H1 (cell line): Measurements from ENCODE around the gene PRDM10. TPM values are rescaled to one million over a fixed set of nuclear protein-coding genes. Genes with fewer than 3 reads are reported as not detected.

ENCODE experiments used
- CTCF ChIA-PET: fragments of 300-600 bp; sonication (Branson Sonifier 250); formaldehyde crosslinking; loops from one replicate; lab custom pipeline; 2021; ENCODE audit not compliant: partially characterized antibody; lab: Charles Lee
- POLR2A ChIA-PET: fragments of 300-600 bp; sonication (Branson Sonifier 250); formaldehyde crosslinking; loops from one replicate; lab custom pipeline; 2021; ENCODE audit warnings: inconsistent platforms; ENCODE audit not compliant: partially characterized antibody; lab: Charles Lee
- DNase-seq, 2 experiments: peaks; one replicate each; pipeline versions ENCODE4 v3.0.0 to v3.0.0-alpha.2; 2010 to 2022; ENCODE audit warnings: low spot score in 2 of 2, low read depth in 1 of 2, mixed read lengths in 1 of 2
- FAIRE-seq: peaks from 2 replicates; lab custom pipeline; 2011; peaks lifted over from hg19 to GRCh38; lab: Jason Lieb, UNC
- H2AFZ ChIP-seq: 2 replicates; pipeline ENCODE4 v1.8.1; 2012; ENCODE audit warnings: low read length, inconsistent platforms
- H2AK5ac ChIP-seq: 2 replicates; pipeline ENCODE4 v1.6.1; 2013; ENCODE audit warnings: low read depth, low read length
- H2BK120ac ChIP-seq: replicated peaks from 2 replicates; pipeline ENCODE3; 2013; ENCODE audit warnings: low read depth, low read length, inconsistent platforms
- H2BK12ac ChIP-seq: 2 replicates; pipeline ENCODE4 v1.6.1; 2013; ENCODE audit warnings: low read depth, low read length
- H2BK15ac ChIP-seq: 2 replicates; pipeline ENCODE4 v1.6.1; 2013; ENCODE audit warnings: low read length
- H2BK20ac ChIP-seq: 2 replicates; pipeline ENCODE4 v1.6.1; 2013; ENCODE audit warnings: low read length
- H2BK5ac ChIP-seq: 2 replicates; pipeline ENCODE4 v1.6.1; 2013; ENCODE audit warnings: low read depth, low read length
- H3K14ac ChIP-seq: 2 replicates; pipeline ENCODE4 v1.6.1; 2013; ENCODE audit warnings: inconsistent platforms; ENCODE audit not compliant: insufficient read length
- H3K18ac ChIP-seq: 2 replicates; pipeline ENCODE4 v1.6.1; 2013; ENCODE audit warnings: low read length; ENCODE audit errors: extremely low read depth
- H3K23ac ChIP-seq: 2 replicates; pipeline ENCODE4 v1.6.1; 2013; ENCODE audit warnings: inconsistent platforms; ENCODE audit not compliant: insufficient read length
- H3K23me2 ChIP-seq: 2 replicates; pipeline ENCODE4 v1.6.1; 2013; ENCODE audit warnings: low read depth, low read length
- H3K27ac ChIP-seq: 2 replicates; pipeline ENCODE4 v1.6.1; 2011; ENCODE audit warnings: low read depth, low read length, inconsistent platforms
- H3K27me3 ChIP-seq, 4 experiments: replicated peaks in 1 of 4; 1 replicate in 1 of 4; 2 replicates in 3 of 4; pipeline versions ENCODE4 v1.6.1 to v1.8.1; 2011 to 2013; ENCODE audit warnings: low read length in 3 of 4, mild to moderate bottlenecking in 3 of 4, inconsistent platforms in 2 of 4, mixed read lengths in 2 of 4, moderate library complexity in 1 of 4; ENCODE audit not compliant: control insufficient read depth in 3 of 4, insufficient read depth in 3 of 4; ENCODE audit errors: extremely low read depth in 1 of 4
- H3K36me3 ChIP-seq, 4 experiments: 2 replicates each; pipeline versions ENCODE4 v1.6.1 to v1.8.1; 2011 to 2013; ENCODE audit warnings: mild to moderate bottlenecking in 4 of 4, low read length in 3 of 4, moderate library complexity in 2 of 4, control low read depth in 1 of 4, inconsistent platforms in 1 of 4; ENCODE audit not compliant: insufficient read depth in 4 of 4, control insufficient read depth in 2 of 4
- H3K4ac ChIP-seq: replicated peaks from 2 replicates; pipeline ENCODE3; 2013; ENCODE audit warnings: low read length, low read depth, mixed read lengths, inconsistent platforms; ENCODE audit not compliant: insufficient read length
- H3K4me1 ChIP-seq, 4 experiments: replicated peaks in 1 of 4; 1 replicate in 1 of 4; 2 replicates in 3 of 4; pipeline versions ENCODE4 v1.6.1 to v1.8.1; 2011 to 2013; ENCODE audit warnings: low read length in 3 of 4, inconsistent platforms in 2 of 4, mixed read lengths in 1 of 4; ENCODE audit not compliant: insufficient read depth in 4 of 4, control insufficient read depth in 3 of 4
- H3K4me2 ChIP-seq, 2 experiments: 2 replicates each; pipeline versions ENCODE4 v1.6.1 to v1.8.1; 2011 to 2013; ENCODE audit warnings: low read depth in 2 of 2, low read length in 2 of 2, control low read depth in 1 of 2, inconsistent platforms in 1 of 2, mild to moderate bottlenecking in 1 of 2; ENCODE audit not compliant: insufficient read depth in 1 of 2
- H3K4me3 ChIP-seq, 4 experiments: fragments of 200-600, 300-600 bp in 1 of 4; sonication (generic), shearing (Covaris generic), sonication (Bioruptor Twin) in 1 of 4; 2 replicates each; pipeline versions ENCODE4 v1.5.1 to v1.8.1; 2011 to 2016; ENCODE audit warnings: low read length in 4 of 4, low read depth in 3 of 4, control low read depth in 2 of 4, inconsistent platforms in 2 of 4, mild to moderate bottlenecking in 2 of 4, mixed read lengths in 1 of 4, moderate library complexity in 1 of 4; ENCODE audit not compliant: insufficient read depth in 2 of 4; ENCODE audit errors: extremely low read depth in 1 of 4
- H3K56ac ChIP-seq: replicated peaks from 2 replicates; pipeline ENCODE3; 2013; ENCODE audit warnings: low read depth, mild to moderate bottlenecking, mixed read lengths, low read length, inconsistent platforms; ENCODE audit not compliant: insufficient read length
- H3K79me1 ChIP-seq: 2 replicates; pipeline ENCODE4 v1.6.1; 2013; ENCODE audit warnings: low read depth, low read length, control low read depth
- H3K79me2 ChIP-seq, 2 experiments: 2 replicates each; pipeline versions ENCODE4 v1.6.1 to v1.8.1; 2012 to 2013; ENCODE audit warnings: low read length in 2 of 2, mild to moderate bottlenecking in 2 of 2, inconsistent platforms in 1 of 2; ENCODE audit not compliant: insufficient read depth in 2 of 2, control insufficient read depth in 1 of 2
- H3K9ac ChIP-seq, 4 experiments: replicated peaks in 1 of 4; 1 replicate in 1 of 4; 2 replicates in 3 of 4; pipeline versions ENCODE4 v1.6.1 to v1.8.1; 2011 to 2013; ENCODE audit warnings: low read depth in 3 of 4, low read length in 3 of 4, control low read depth in 2 of 4, mild to moderate bottlenecking in 2 of 4, moderate library complexity in 2 of 4, inconsistent platforms in 1 of 4; ENCODE audit errors: extremely low read depth in 1 of 4
- H3K9me3 ChIP-seq, 2 experiments: 2 replicates each; pipeline versions ENCODE4 v1.6.1 to v1.8.1; 2012 to 2013; ENCODE audit warnings: mild to moderate bottlenecking in 2 of 2, moderate library complexity in 2 of 2, control low read depth in 1 of 2, inconsistent platforms in 1 of 2, low read depth in 1 of 2, low read length in 1 of 2, mixed read lengths in 1 of 2; ENCODE audit not compliant: insufficient read depth in 2 of 2
- H4K20me1 ChIP-seq, 2 experiments: replicated peaks in 1 of 2; 2 replicates each; pipeline versions ENCODE3 to v1.8.1; 2011 to 2013; ENCODE audit warnings: inconsistent platforms in 2 of 2, low read length in 2 of 2, mild to moderate bottlenecking in 1 of 2; ENCODE audit not compliant: insufficient read depth in 2 of 2, control insufficient read depth in 1 of 2
- H4K5ac ChIP-seq: 2 replicates; pipeline ENCODE4 v1.6.1; 2013; ENCODE audit warnings: low read length, low read depth, mixed read lengths, inconsistent platforms; ENCODE audit not compliant: insufficient read length
- H4K8ac ChIP-seq: 2 replicates; pipeline ENCODE4 v1.8.0; 2013; ENCODE audit warnings: mild to moderate bottlenecking, moderate library complexity, low read length, inconsistent platforms; ENCODE audit not compliant: insufficient read depth; ENCODE audit errors: extremely low read depth
- H4K91ac ChIP-seq: replicated peaks from 2 replicates; pipeline ENCODE3; 2013; ENCODE audit warnings: low read length, mixed read lengths, inconsistent platforms; ENCODE audit not compliant: insufficient read length
- CHD1 ChIP-seq: IDR thresholded peaks from 2 replicates; pipeline ENCODE4 v1.6.1; 2012; ENCODE audit warnings: low read depth, low read length, improper control_type of control experiment
- CTBP2 ChIP-seq: IDR thresholded peaks from 2 replicates; pipeline ENCODE4 v1.7.0; 2011; ENCODE audit warnings: borderline replicate concordance, mild to moderate bottlenecking, moderate library complexity, mixed read lengths, low read length; ENCODE audit not compliant: insufficient read depth, insufficient read length
- EGR1 ChIP-seq: IDR thresholded peaks from 2 replicates; pipeline ENCODE4 v1.6.1; 2011; ENCODE audit warnings: low read depth, low read length, borderline replicate concordance
- EP300 ChIP-seq, 2 experiments: IDR thresholded peaks; 1 replicate in 1 of 2; 2 replicates in 1 of 2; pipeline ENCODE4 v1.6.1; 2011 to 2012; ENCODE audit warnings: low read depth in 2 of 2, low read length in 2 of 2, mild to moderate bottlenecking in 2 of 2, borderline replicate concordance in 1 of 2, inconsistent platforms in 1 of 2, moderate library complexity in 1 of 2
- GTF2F1 ChIP-seq: IDR thresholded peaks from 2 replicates; pipeline ENCODE4 v1.6.1; 2012; ENCODE audit warnings: low read depth, low read length, improper control_type of control experiment, borderline replicate concordance
- HDAC2 ChIP-seq, 2 experiments: fragments of 300-600 bp in 1 of 2; sonication (generic) in 1 of 2; IDR thresholded peaks; 2 replicates each; pipeline ENCODE4 v1.6.1; 2011 to 2012; ENCODE audit warnings: low read depth in 2 of 2, low read length in 2 of 2, mild to moderate bottlenecking in 2 of 2, moderate library complexity in 2 of 2, borderline replicate concordance in 1 of 2, inconsistent platforms in 1 of 2
- HDAC6 ChIP-seq: IDR thresholded peaks from one replicate; pipeline ENCODE4 v1.7.1; 2012; ENCODE audit warnings: low read depth, mild to moderate bottlenecking, inconsistent platforms, low read length, moderate library complexity
- JUND ChIP-seq: IDR thresholded peaks from 2 replicates; pipeline ENCODE4 v1.6.1; 2011; ENCODE audit warnings: mild to moderate bottlenecking, improper control_type of control experiment, low read length
- NRF1 ChIP-seq: IDR thresholded peaks from 2 replicates; pipeline ENCODE4 v1.6.1; 2011; ENCODE audit warnings: mild to moderate bottlenecking, low read depth, low read length, improper control_type of control experiment
- POLR2AphosphoS5 ChIP-seq: IDR thresholded peaks from 2 replicates; pipeline ENCODE4 v1.6.1; 2011; ENCODE audit warnings: low read depth, low read length
- SP4 ChIP-seq: IDR thresholded peaks from 2 replicates; pipeline ENCODE4 v1.6.1; 2012; ENCODE audit warnings: low read length, inconsistent platforms
- WGBS, 2 experiments: shearing (Covaris generic) in 1 of 2; methylation state at CpG; one replicate each; pipeline versions ENCODE4 v1.1.6 to v1.1.7; 2013 to 2015; ENCODE audit warnings: low lambda C conversion rate in 2 of 2, mixed read lengths in 2 of 2, inconsistent platforms in 1 of 2, low coverage in 1 of 2, missing lambda C conversion rate in 1 of 2; ENCODE audit not compliant: insufficient replicate concordance in 2 of 2, insufficient coverage in 1 of 2, insufficient read length in 1 of 2; ENCODE audit errors: extremely low coverage in 1 of 2, missing lambda C conversion rate in 1 of 2; 5-methylcytosine and 5-hydroxymethylcytosine counted together
- polyA plus RNA-seq, 7 experiments: library from polyadenylated mRNA; depleted of rRNA in 3 of 7; stranded (reverse) in 5 of 7; unstranded in 2 of 7; fragments of >200 nt in 5 of 7; fragments of 200-250 nt in 2 of 7; gene quantifications; 1 replicate in 5 of 7; 2 replicates in 1 of 7; 4 replicates in 1 of 7; pipeline versions ENCODE4 v1.2.1 to v1.2.3, GENCODE V29; 2011 to 2013; ENCODE audit warnings: missing spikeins in 2 of 7, mixed read lengths in 2 of 7
- total RNA-seq: library from RNA; stranded (reverse); fragmentation: NEBNext Ultra II Directional; extraction: Animal tissue kit (Norgen Biotek cat#: 25700); gene quantifications from 2 replicates; pipeline ENCODE4 v1.2.1, GENCODE V29; 2021

The PRDM10 gene
- total and polyA plus RNA-seq, 2 of the 8 experiments (the other 6 are each of a cell fraction or from before 2014, with no cell fraction given), result 15.5 to 19.2 TPM

GRCh38 chr11:129930296-129930695, 72.3 kb downstream of the PRDM10 start:
- no peak overlapping the region for H3K14ac ChIP-seq
- H3K36me3 ChIP-seq, result peaks cover 0 to 17% (median 10%) of the 10 kb centered on the region in 4 experiments; a peak in 5 of 8 replicates
- no peak overlapping the region for H4K91ac ChIP-seq
- no peak overlapping the region for H2AFZ ChIP-seq
- H4K5ac ChIP-seq, result no peak overlapping the region
- H4K20me1 ChIP-seq, result no peaks in the 10 kb centered on the region
- H2BK5ac ChIP-seq, result no peak overlapping the region
- no peak overlapping the region for H2AK5ac ChIP-seq
- DNase-seq, result no peak
- H3K4me1 ChIP-seq, result peaks cover 0 to 4% (median 2%) of the 10 kb centered on the region in 4 experiments; a peak in 4 of 7 replicates
- WGBS, 2 experiments, result 86% methylated on average over 6 of the region's 6 CpGs; no CpG with 5 or more reads in 1 of the 2 experiments
- TF ChIP-seq JUND (no peak), EP300 (IDR thresholded peaks at IDR 0.05; ENCODE audit: borderline replicate concordance in 1 of 2, low read depth in 2 of 2, low read length in 2 of 2) (no peak), NRF1 (no peak), EGR1 (no peak), POLR2AphosphoS5 (no peak), HDAC2 (IDR thresholded peaks at IDR 0.05; ENCODE audit: borderline replicate concordance in 1 of 2, low read depth in 2 of 2, low read length in 2 of 2) (no peak), HDAC6 (no peak), CTBP2 (no peak), SP4 (no peak), CHD1 (no peak), GTF2F1 (no peak)
- H2BK120ac ChIP-seq, result no peak overlapping the region
- H3K79me1 ChIP-seq, result no peaks in the 10 kb centered on the region
- no peak overlapping the region for H3K4ac ChIP-seq
- no peaks in the 10 kb centered on the region for H3K23me2 ChIP-seq
- H3K23ac ChIP-seq, result no peak overlapping the region
- no peak overlapping the region for H3K27ac ChIP-seq
- H3K27me3 ChIP-seq, result no peaks in the 10 kb centered on the region
- no peaks in the 10 kb centered on the region for H3K79me2 ChIP-seq
- no peak overlapping the region for H2BK12ac ChIP-seq
- no peak overlapping the region for H3K4me2 ChIP-seq
- no peak for FAIRE-seq
- no peak overlapping the region for H3K9ac ChIP-seq
- H3K4me3 ChIP-seq, result no peak overlapping the region
- H4K8ac ChIP-seq, result no peak overlapping the region
- ChIA-PET POLR2A (no interaction called here), CTCF (interaction anchor here (1.0 to 4.0 kb wide), 5 partner anchors 16 to 201 kb away, joined by 3 to 15 read pairs (median 4); no protein-coding TSS in a partner anchor)
- H3K9me3 ChIP-seq, result no peaks in the 10 kb centered on the region
- no peak overlapping the region for H3K18ac ChIP-seq
- H2BK15ac ChIP-seq, result no peak overlapping the region
- H2BK20ac ChIP-seq, result no peak overlapping the region
- H3K56ac ChIP-seq, result no peak overlapping the region
